Measurements from ENCODE around the gene GBE1.
"Not testable (repeated sequence)": the region's sequence is repeated elsewhere in the genome, so short reads cannot be mapped to it uniquely, and the experiment has no call there.

GBE1 gene

GRCh38 chr3:81753416-81754027 is 7.9 kb downstream of the GBE1 start:
- no peak for DNase-seq (ENCODE audit: low read depth in 2 of 3, low spot score in 1 of 3)

- DNase-seq (ENCODE audit: low read depth in 2 of 3, low spot score in 1 of 3), result no peak
Measured at GRCh38 chr3:81752604-81753003, 8.8 kb downstream of the GBE1 start.

- no peak for DNase-seq (ENCODE audit: low read depth in 2 of 3, low spot score in 1 of 3)
Measured at GRCh38 chr3:81749265-81749664, 12.2 kb downstream of the GBE1 start.

GRCh38 chr3:81747280-81747679 is 14.2 kb downstream of the GBE1 start:
- DNase-seq (ENCODE audit: low read depth in 2 of 3, low spot score in 1 of 3), result not testable (repeated sequence)

- DNase-seq (ENCODE audit: low read depth in 2 of 3, low spot score in 1 of 3), result no peak
Measured at GRCh38 chr3:81744366-81744765, 17.1 kb downstream of the GBE1 start.

GRCh38 chr3:81743096-81744025 is 18.1 kb downstream of the GBE1 start:
- no peak for DNase-seq (ENCODE audit: low read depth in 2 of 3, low spot score in 1 of 3)

GRCh38 chr3:81742581-81742980 is 18.9 kb downstream of the GBE1 start:
- DNase-seq (ENCODE audit: low read depth in 2 of 3, low spot score in 1 of 3), result no peak

GRCh38 chr3:81741216-81741615 is 20.2 kb downstream of the GBE1 start:
- no peak for DNase-seq (ENCODE audit: low read depth in 2 of 3, low spot score in 1 of 3)

- no peak for DNase-seq (ENCODE audit: low read depth in 2 of 3, low spot score in 1 of 3)
Measured at GRCh38 chr3:81740731-81741130, 20.7 kb downstream of the GBE1 start.

GRCh38 chr3:81735334-81735733 is 26.1 kb downstream of the GBE1 start:
- DNase-seq (ENCODE audit: low read depth in 2 of 3, low spot score in 1 of 3), result no peak

GRCh38 chr3:81734742-81735141 is 26.7 kb downstream of the GBE1 start:
- no peak for DNase-seq (ENCODE audit: low read depth in 2 of 3, low spot score in 1 of 3)

GRCh38 chr3:81732642-81733041 is 28.8 kb downstream of the GBE1 start:
- no peak for DNase-seq (ENCODE audit: low read depth in 2 of 3, low spot score in 1 of 3)

- no peak for DNase-seq (ENCODE audit: low read depth in 2 of 3, low spot score in 1 of 3)
Measured at GRCh38 chr3:81728766-81729544, 32.5 kb downstream of the GBE1 start.

- DNase-seq (ENCODE audit: low read depth in 2 of 3, low spot score in 1 of 3), result no peak
Measured at GRCh38 chr3:81726735-81727134, 34.7 kb downstream of the GBE1 start.

GRCh38 chr3:81726132-81726531 is 35.3 kb downstream of the GBE1 start:
- no peak for DNase-seq (ENCODE audit: low read depth in 2 of 3, low spot score in 1 of 3)

- no peak for DNase-seq (ENCODE audit: low read depth in 2 of 3, low spot score in 1 of 3)
Measured at GRCh38 chr3:81723732-81724313, 37.6 kb downstream of the GBE1 start.

- no peak for DNase-seq (ENCODE audit: low read depth in 2 of 3, low spot score in 1 of 3)
Measured at GRCh38 chr3:81718311-81718710, 43.1 kb downstream of the GBE1 start.

- DNase-seq (ENCODE audit: low read depth in 2 of 3, low spot score in 1 of 3), result no peak
Measured at GRCh38 chr3:81716870-81717509, 44.5 kb downstream of the GBE1 start.

GRCh38 chr3:81713031-81713430 is 48.4 kb downstream of the GBE1 start:
- no peak for DNase-seq (ENCODE audit: low read depth in 2 of 3, low spot score in 1 of 3)

GRCh38 chr3:81709606-81710005 is 51.8 kb downstream of the GBE1 start:
- no peak for DNase-seq (ENCODE audit: low read depth in 2 of 3, low spot score in 1 of 3)

- DNase-seq (ENCODE audit: low read depth in 2 of 3, low spot score in 1 of 3), result no peak
Measured at GRCh38 chr3:81707996-81708395, 53.4 kb downstream of the GBE1 start.
